Smooth muscle cell of bladder (primary cell): ENCODE measurements around the gene AUP1. TPM values are rescaled to one million over a fixed set of nuclear protein-coding genes. Genes with fewer than 3 reads are reported as not detected.

ENCODE experiments used
- total RNA-seq: library from RNA; depleted of rRNA; stranded (reverse); fragments of >200 nt; gene quantifications from 2 replicates; pipeline ENCODE4 v1.2.3, GENCODE V29; 2014

The AUP1 gene, protein sequence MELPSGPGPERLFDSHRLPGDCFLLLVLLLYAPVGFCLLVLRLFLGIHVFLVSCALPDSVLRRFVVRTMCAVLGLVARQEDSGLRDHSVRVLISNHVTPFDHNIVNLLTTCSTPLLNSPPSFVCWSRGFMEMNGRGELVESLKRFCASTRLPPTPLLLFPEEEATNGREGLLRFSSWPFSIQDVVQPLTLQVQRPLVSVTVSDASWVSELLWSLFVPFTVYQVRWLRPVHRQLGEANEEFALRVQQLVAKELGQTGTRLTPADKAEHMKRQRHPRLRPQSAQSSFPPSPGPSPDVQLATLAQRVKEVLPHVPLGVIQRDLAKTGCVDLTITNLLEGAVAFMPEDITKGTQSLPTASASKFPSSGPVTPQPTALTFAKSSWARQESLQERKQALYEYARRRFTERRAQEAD
- 62.7 and 91.3 TPM in 2 replicates for total RNA-seq

DNA sequence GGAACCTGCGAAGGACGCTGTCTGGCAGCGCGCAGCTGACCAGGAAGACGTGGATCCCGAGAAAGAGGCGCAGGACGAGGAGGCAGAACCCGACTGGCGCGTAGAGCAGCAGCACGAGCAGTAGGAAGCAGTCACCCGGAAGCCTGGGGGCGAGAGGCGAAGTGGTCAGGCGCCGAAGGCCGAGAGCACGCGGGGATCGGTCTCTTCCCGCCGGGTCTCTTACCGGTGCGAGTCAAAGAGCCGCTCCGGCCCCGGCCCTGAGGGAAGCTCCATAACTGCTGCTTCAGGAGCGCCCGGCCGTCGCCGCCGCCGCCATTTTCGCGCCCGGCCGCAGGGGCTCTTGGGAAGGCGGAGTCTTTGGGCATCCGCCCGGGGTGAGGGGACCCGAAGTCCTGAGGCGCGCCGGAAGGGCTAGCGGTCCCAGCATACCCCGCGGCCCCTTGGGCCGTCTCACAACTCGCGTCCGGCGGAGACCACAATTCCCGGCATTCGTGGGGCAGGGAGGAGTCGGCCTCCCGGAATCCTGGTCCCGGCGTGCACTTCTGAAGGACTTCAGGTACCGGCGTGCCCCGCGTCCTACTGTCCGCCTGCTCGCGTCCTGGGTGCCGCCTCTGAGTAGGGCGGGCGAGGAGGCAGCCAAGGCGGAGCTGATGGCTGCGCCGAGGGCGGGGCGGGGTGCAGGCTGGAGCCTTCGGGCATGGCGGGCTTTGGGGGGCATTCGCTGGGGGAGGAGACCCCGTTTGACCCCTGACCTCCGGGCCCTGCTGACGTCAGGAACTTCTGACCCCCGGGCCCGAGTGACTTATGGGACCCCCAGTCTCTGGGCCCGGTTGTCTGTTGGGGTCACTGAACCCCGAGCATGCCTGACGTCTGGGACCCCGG lies at the start of gene AUP1, which contains the start of gene HTRA2:
Gene AUP1 (minus strand): TSS at position 350 of the 882 bp plus-strand sequence. CDS start 77 bp downstream, at position 273.
Gene HTRA2 (plus strand): TSS at position 577 of the 882 bp plus-strand sequence. CDS start 74 bp downstream, at position 651.

DNA sequence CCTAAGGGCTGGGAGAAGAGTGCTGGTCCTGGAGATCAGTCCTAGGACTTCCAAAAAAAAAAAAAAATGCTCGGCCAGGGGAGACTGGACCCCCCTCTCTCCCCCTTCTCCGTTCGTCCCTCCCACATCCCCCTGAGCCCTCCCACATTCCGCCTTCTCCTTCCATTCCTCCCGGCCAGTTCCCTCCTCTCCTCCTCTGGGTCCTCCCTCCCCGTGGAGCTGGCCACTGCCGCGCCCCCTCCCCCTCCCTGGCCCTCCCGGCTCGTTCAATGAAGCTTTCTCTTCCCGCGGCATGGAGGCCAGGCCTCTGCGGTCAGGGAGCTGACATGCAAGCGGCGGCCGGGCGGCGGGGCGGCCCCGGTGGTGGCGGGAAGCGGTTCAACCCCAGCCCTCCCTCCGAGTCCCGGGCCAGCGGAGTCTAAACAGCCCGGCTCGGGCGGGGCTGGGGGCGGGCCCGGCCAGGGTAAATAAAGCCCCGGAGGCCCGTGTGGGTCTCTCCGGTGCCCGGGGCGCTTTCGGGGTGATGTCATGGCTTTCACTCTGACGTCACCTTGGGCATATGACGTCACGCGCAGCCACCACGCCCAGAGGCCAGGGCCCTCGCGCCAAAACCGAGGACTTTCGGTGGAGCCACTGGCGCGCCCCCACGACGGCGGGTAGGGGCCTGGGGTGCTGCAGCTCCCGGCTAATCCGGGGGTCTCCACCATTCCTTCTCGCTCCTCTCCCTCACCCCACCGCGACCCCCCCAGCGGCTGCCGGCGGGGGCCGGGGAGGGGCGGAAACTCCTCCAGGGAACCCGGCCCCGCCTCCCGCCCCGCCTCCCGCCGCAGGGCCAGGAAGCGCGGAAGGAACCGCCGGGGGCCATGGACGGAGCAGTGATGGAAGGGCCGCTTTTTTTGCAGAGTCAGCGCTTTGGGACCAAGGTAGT lies 24.6 kb upstream of the AUP1 start, which contains the start of the genes DOK1 and LOXL3:
Gene DOK1 (plus strand): TSS at position 829 of the 928 bp plus-strand sequence. CDS start 35 bp downstream, at position 864.
Gene LOXL3 (minus strand): TSS at position 51 of the 928 bp plus-strand sequence. CDS start 1,308 bp downstream, outside the sequence.

DNA sequence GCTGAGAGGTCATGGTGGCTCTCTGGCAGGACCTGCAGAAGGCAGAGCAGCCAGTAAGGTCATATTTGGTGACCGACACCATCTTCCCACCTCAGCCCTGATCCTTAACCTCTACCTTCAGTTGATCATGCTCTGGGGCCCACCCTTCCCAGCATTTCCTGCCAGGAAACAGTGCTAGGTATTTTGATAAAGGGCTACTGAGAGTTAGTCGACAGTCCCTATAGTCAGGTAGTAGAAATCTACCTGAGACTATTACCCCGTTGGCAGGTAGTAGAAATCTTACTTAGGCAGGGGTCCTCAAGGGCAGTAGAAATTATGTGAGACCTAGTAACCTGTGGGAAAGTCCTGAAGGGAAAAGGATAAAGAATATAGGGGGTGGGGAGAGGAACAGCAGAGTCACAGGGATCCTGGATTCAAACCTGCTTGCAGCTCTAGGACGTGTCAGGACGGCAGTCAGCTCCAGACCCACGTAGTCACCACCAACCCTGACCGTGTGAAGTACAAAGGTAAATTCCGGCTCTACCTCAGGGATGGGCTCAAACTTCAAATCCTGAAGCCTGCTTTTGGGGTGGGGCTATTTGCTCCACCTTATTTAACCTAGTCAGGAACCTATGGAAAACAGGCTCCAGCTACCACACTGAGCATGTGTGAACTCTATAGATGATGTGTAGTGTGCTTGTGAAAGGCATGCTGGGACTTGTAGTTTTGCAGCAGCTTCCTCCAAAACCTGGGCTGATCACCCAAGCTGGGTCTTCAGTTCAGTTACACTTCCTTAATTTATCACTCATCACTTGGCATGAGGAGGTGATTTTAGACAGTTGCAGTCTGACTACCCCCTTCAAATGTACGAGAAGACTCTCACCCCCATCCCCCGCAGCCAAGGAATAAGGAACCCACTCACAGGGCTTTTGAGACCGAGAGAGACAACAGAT lies 3.5 kb downstream of the AUP1 start, which contains the start of gene DQX1:
Gene DQX1 (minus strand): TSS at position 515 of the 932 bp plus-strand sequence. CDS start 502 bp downstream, at position 13.

DNA sequence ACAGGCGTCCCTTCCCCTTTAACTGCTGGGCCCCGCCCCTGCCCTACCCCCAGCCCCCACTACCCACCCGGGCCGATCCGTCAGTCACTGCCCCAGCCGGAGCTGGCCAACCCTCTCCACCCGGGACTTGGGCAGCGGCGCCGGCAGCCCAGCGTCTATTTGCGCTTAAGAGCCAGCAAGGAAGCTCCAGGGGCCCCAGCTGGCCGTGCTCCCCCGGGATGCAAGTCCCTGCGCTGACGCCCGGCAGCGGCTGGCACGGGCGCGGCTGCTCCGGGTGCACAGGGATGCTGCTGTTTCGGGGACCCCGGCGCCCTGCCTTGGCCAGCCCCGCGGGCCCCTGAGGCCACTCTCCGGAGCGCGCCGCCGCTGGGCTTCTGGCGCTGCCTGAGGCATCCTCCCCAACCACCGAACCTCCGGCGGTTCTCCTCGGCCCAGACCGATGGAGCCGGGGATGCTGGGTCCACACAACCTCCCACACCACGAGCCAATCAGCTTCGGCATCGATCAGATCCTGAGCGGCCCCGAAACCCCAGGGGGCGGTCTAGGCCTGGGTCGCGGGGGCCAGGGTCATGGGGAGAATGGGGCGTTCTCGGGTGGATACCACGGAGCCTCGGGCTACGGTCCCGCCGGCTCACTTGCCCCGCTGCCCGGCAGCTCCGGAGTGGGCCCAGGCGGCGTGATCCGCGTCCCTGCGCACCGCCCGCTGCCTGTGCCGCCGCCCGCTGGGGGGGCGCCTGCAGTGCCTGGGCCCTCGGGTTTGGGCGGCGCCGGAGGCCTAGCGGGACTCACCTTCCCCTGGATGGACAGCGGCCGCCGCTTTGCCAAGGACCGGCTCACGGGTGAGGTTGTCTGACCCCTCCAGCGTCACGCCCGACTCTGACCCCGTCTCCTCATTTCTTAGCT lies 14.9 kb downstream of the AUP1 start, which contains the start of gene TLX2:
Gene TLX2 (plus strand): TSS at position 83 of the 903 bp plus-strand sequence. CDS start 357 bp downstream, at position 440.

DNA sequence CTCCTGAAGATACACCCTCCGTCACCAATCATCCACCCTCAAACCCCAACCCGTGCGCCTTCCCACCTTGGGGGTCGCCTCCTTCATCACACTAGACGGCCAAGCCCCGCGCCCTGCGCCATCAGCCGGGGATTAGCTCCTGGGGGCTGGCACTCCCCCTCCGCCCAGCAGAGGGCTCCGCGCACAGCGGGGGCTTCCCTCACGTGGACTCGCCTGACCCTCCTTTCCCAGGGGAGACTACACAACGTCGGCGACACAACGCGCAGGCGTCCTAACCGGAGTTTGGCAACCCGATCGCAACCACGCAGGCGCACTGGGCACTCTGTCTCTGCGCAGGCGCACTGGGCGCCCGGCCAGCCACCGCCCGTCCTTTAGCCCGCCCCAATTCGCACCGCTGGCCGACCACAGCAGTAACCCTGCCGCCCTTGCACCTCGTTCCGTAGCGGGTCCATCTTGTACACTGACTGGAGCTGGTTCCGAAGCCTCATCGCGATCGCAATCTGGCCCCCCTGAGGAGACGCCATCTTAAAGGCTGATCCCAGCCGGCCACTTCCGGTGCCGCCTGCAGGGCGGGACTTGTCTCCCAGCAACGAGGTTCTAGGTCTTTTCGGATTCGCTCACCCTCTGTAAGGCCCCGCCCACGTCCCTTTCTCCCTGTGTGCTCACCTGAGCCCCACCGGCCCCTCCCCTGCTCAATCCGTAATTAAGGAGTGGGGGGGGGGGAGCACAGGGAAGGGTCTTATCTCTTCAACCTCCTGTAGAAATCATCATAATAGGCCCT lies 22.2 kb downstream of the AUP1 start, which contains the start of gene PCGF1:
Gene PCGF1 (minus strand): TSS at position 551 of the 781 bp plus-strand sequence. CDS start 27 bp downstream, at position 524.

DNA sequence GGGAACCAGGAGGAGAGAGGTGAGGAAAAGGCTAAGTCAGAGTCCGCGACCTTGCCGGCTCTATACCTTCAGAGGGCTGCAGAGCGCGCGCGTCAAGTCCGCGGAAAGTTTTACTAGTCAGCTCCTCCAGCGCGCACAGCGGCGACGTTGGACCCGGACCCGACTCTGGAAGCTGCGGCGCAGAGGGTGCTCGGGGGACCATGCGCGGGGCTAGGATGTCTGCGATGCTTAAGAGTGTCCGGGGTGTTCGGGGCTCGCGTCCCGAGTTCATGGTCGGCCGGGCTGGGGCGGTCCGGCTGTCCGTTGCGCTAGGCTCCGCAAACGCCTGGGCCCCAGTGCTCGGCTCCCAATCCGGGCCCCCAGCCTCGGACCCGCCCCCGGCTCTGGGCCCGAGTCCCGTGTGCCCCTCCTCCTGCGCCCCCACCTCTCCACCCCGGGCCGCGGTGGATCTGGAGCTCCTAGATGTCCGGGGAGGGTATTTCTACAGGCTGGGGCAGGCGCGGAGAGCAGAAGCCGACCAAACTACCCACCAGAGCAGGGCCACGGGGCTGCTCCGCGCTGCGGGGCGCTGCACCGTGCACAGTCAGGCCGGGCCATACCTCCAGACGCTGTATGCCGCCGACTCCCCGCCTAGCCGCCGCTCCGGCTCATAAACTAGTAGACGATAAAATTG lies 30.1 kb downstream of the AUP1 start, which contains the start of gene LBX2:
Gene LBX2 (minus strand): TSS at position 337 of the 673 bp plus-strand sequence. CDS start 66 bp downstream, at position 271.

DNA sequence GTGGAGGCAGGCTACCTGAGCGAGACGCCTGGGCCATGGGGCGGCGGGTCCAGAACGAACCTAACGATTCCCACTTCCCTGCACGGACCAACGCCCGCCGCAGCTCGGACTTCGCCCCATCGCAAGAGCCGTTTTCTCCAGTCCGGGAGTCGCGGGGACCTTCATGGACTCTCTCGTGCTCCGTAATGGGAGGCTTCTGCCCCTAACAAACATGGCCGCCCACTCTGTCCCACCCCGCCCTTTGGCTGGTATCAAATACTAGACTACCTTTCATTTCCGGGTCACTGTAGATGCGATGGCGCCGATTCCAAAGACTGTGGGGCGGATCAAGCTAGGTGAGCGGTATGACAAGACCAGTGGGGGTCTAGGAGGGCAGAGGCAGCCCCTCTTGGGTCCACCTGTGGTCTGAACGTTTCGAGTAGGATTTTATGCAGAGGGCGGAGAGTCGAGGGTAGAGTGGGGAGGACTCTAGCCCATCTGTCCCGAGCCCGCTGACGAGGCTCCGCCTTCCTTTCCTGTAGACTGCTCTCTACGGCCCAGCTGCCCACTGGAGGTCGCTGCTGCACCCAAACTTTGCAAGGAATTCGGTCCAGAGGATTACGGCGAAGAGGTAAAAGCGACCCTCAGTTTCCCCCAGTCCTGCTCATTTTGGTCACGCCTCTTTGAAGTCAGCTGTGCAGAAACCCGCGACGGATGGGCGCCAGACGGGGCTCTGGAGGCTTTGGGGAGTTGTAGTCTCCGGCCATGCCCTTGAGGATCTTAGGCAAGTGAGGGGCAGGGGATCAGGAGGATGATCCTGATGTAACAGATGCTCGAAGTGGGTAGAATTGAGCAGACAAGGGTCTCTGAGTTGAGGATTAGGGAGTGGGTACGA lies 46.5 kb downstream of the AUP1 start, which contains the start of the genes CCDC142 and TTC31:
Gene CCDC142 (minus strand): TSS at position 198 of the 874 bp plus-strand sequence. CDS start 161 bp downstream, at position 37.
Gene TTC31 (plus strand): TSS at position 281 of the 874 bp plus-strand sequence. CDS start 15 bp downstream, at position 296.

Other genes starting within 250 kb of the AUP1 start
- gene SLC4A5, start 186.3 kb downstream of the AUP1 start, total RNA-seq: under 0.01 and 0.14 TPM in 2 replicates
- 186 and 223 TPM in 2 replicates for gene DCTN1, start 149.4 kb downstream of the AUP1 start, total RNA-seq
- gene C2orf81, start 108.1 kb downstream of the AUP1 start, total RNA-seq: 0.57 and 0.83 TPM in 2 replicates
- gene WDR54, start 108.0 kb downstream of the AUP1 start, total RNA-seq: 26.6 and 29.6 TPM in 2 replicates
- 8.4 and 11.1 TPM in 2 replicates for gene RTKN, start 87.8 kb downstream of the AUP1 start, total RNA-seq
- gene INO80B, start 74.6 kb downstream of the AUP1 start, total RNA-seq: 14.9 and 16.4 TPM in 2 replicates
- 57.7 and 70.0 TPM in 2 replicates for gene WBP1, start 71.3 kb downstream of the AUP1 start, total RNA-seq
- 56.0 and 63.0 TPM in 2 replicates for gene MOGS, start 64.3 kb downstream of the AUP1 start, total RNA-seq
- 43.3 and 53.0 TPM in 2 replicates for gene MRPL53, start 57.0 kb downstream of the AUP1 start, total RNA-seq
- 14.4 and 20.0 TPM in 2 replicates for gene CCDC142, start 46.7 kb downstream of the AUP1 start, total RNA-seq
- gene TTC31, start 46.6 kb downstream of the AUP1 start, total RNA-seq: 6.7 and 7.0 TPM in 2 replicates
- 1.3 and 2.9 TPM in 2 replicates for gene LBX2, start 30.1 kb downstream of the AUP1 start, total RNA-seq
- gene PCGF1, start 22.0 kb downstream of the AUP1 start, total RNA-seq: 19.9 and 24.5 TPM in 2 replicates
- gene TLX2, start 15.3 kb downstream of the AUP1 start, total RNA-seq: not detected in 2 replicates
- gene DQX1, start 3.5 kb downstream of the AUP1 start, total RNA-seq: under 0.01 TPM in 1 of 2 replicates, not detected in the other
- 33.4 and 44.8 TPM in 2 replicates for gene HTRA2, start 227 bp upstream of the AUP1 start, total RNA-seq
- 34.4 and 57.5 TPM in 2 replicates for gene LOXL3, start 24.2 kb upstream of the AUP1 start, total RNA-seq
- 21.9 and 27.9 TPM in 2 replicates for gene DOK1, start 25.0 kb upstream of the AUP1 start, total RNA-seq
- gene M1AP, start 118.6 kb upstream of the AUP1 start, total RNA-seq: under 0.01 TPM in 1 of 2 replicates, not detected in the other
- 4.1 and 4.4 TPM in 2 replicates for gene SEMA4F, start 124.5 kb upstream of the AUP1 start, total RNA-seq